Loucy (cell line): ENCODE measurements around the gene BCR.

Experiments
- H2AFZ ChIP-seq: fragments of 200-600 bp; sonication (generic); 2 replicates; pipeline ENCODE4 v1.6.0; 2016; ENCODE audit warnings: antibody characterized with exemption, mild to moderate bottlenecking, low read length, moderate library complexity
- H3F3A ChIP-seq: fragments of 200-600 bp; 2 replicates; pipeline ENCODE4 v1.6.0; 2016; ENCODE audit warnings: antibody characterized with exemption, low read depth, mild to moderate bottlenecking
- H3K27me3 ChIP-seq: fragments of 200-600 bp; sonication (generic); 2 replicates; pipeline ENCODE4 v1.6.1; 2014; ENCODE audit warnings: low read length, mild to moderate bottlenecking; ENCODE audit not compliant: insufficient read depth, poor library complexity, severe bottlenecking
- H3K36me3 ChIP-seq: fragments of 200-600 bp; sonication (generic); 2 replicates; pipeline ENCODE4 v1.6.1; 2016; ENCODE audit warnings: low read length; ENCODE audit not compliant: insufficient read depth
- H3K4me1 ChIP-seq: fragments of 200-600 bp; sonication (generic); 2 replicates; pipeline ENCODE4 v1.5.1; 2014; ENCODE audit warnings: low read length, mild to moderate bottlenecking; ENCODE audit not compliant: insufficient read depth, poor library complexity, severe bottlenecking
- H3K4me2 ChIP-seq: fragments of 200-600 bp; sonication (generic); 2 replicates; pipeline ENCODE4 v1.6.0; 2014; ENCODE audit warnings: antibody characterized with exemption, low read length, low read depth, mild to moderate bottlenecking; ENCODE audit not compliant: poor library complexity, severe bottlenecking
- H3K4me3 ChIP-seq: fragments of 200-600 bp; sonication (generic); 2 replicates; pipeline ENCODE4 v1.5.1; 2014; ENCODE audit warnings: low read length, mild to moderate bottlenecking, mixed read lengths; ENCODE audit not compliant: poor library complexity, severe bottlenecking
- H3K79me2 ChIP-seq: fragments of 200-600 bp; sonication (generic); 2 replicates; pipeline ENCODE4 v1.6.1; 2014; ENCODE audit warnings: low read length; ENCODE audit not compliant: insufficient read depth
- H3K9ac ChIP-seq: fragments of 200-600 bp; sonication (generic); 2 replicates; pipeline ENCODE4 v1.6.0; 2014; ENCODE audit warnings: mild to moderate bottlenecking, low read depth, low read length, moderate library complexity; ENCODE audit not compliant: poor library complexity, severe bottlenecking
- H3K9me2 ChIP-seq: fragments of 200-600 bp; sonication (generic); replicated peaks from 2 replicates; pipeline ENCODE4 v1.6.1; 2016; ENCODE audit warnings: low read depth, low read length, mixed read lengths
- H3K9me3 ChIP-seq: fragments of 200-600 bp; sonication (generic); 2 replicates; pipeline ENCODE4 v1.6.1; 2014; ENCODE audit warnings: mild to moderate bottlenecking, antibody characterized with exemption, low read length, low read depth; ENCODE audit not compliant: insufficient read depth
- H4K20me1 ChIP-seq: fragments of 200-600 bp; sonication (generic); 2 replicates; pipeline ENCODE4 v1.6.0; 2014; ENCODE audit warnings: antibody characterized with exemption, low read length, mild to moderate bottlenecking; ENCODE audit not compliant: insufficient read depth, poor library complexity, severe bottlenecking
- CTCF ChIP-seq: fragments of 200-600 bp; sonication (generic); conservative IDR thresholded peaks from 2 replicates; pipeline ENCODE4 v1.5.1; 2014; ENCODE audit warnings: mild to moderate bottlenecking, antibody characterized with exemption, low read length
- EZH2phosphoT487 ChIP-seq: fragments of 200-600 bp; IDR thresholded peaks from 2 replicates; pipeline ENCODE4 v1.6.1; 2018; ENCODE audit warnings: antibody characterized with exemption, mild to moderate bottlenecking, moderate library complexity, borderline replicate concordance

BCR gene

GRCh38 chr22:23159291-23159630 is 21.0 kb upstream of the BCR start:
- Histone ChIP-seq H2AFZ (no peak overlapping the region), H3K9ac (no peak overlapping the region), H3K9me2 (no peaks in the 10 kb centered on the region), H3K4me1 (no peaks in the 10 kb centered on the region), H4K20me1 (no peaks in the 10 kb centered on the region), H3K4me3 (no peak overlapping the region), H3K79me2 (no peaks in the 10 kb centered on the region), H3K4me2 (no peak overlapping the region), H3K27me3 (no peaks in the 10 kb centered on the region), H3K36me3 (no peaks in the 10 kb centered on the region), H3F3A (no peaks in the 10 kb centered on the region), H3K9me3 (no peaks in the 10 kb centered on the region)
- TF ChIP-seq CTCF = no peak
- TF ChIP-seq EZH2phosphoT487 = no peak

GRCh38 chr22:23161029-23161428 is 19.3 kb upstream of the BCR start:
- Histone ChIP-seq H4K20me1 (no peaks in the 10 kb centered on the region), H3K4me2 (no peak overlapping the region), H3K4me3 (no peak overlapping the region), H3K27me3 (no peaks in the 10 kb centered on the region), H3K4me1 (no peaks in the 10 kb centered on the region), H2AFZ (no peak overlapping the region), H3K9me2 (no peaks in the 10 kb centered on the region), H3K36me3 (no peaks in the 10 kb centered on the region), H3K9ac (no peak overlapping the region), H3K79me2 (no peaks in the 10 kb centered on the region), H3K9me3 (no peaks in the 10 kb centered on the region), H3F3A (no peaks in the 10 kb centered on the region)
- TF ChIP-seq EZH2phosphoT487 = no peak

- no peaks in the 10 kb centered on the region for H3K36me3 ChIP-seq
- no peaks in the 10 kb centered on the region for H3K9me3 ChIP-seq
- H3K4me3 ChIP-seq = no peak overlapping the region
- no peak overlapping the region for H3K4me2 ChIP-seq
- no peaks in the 10 kb centered on the region for H4K20me1 ChIP-seq
- H3F3A ChIP-seq = no peaks in the 10 kb centered on the region
- no peaks in the 10 kb centered on the region for H3K4me1 ChIP-seq
- H3K27me3 ChIP-seq = no peaks in the 10 kb centered on the region
- H3K79me2 ChIP-seq = no peaks in the 10 kb centered on the region
- TF ChIP-seq CTCF (no peak), EZH2phosphoT487 (no peak)
- H3K9ac ChIP-seq = no peak overlapping the region
- no peak overlapping the region for H2AFZ ChIP-seq
- no peaks in the 10 kb centered on the region for H3K9me2 ChIP-seq
Measured at GRCh38 chr22:23161574-23161973, 18.7 kb upstream of the BCR start.

GRCh38 chr22:23163665-23164064 is 16.6 kb upstream of the BCR start:
- H3K4me1 ChIP-seq = no peaks in the 10 kb centered on the region
- no peaks in the 10 kb centered on the region for H3K79me2 ChIP-seq

More at GRCh38 chr22:23163665-23164064, 16.6 kb upstream of the BCR start:
- no peak overlapping the region for H3K9ac ChIP-seq
- H2AFZ ChIP-seq = no peak overlapping the region
- no peaks in the 10 kb centered on the region for H3K9me2 ChIP-seq
- H4K20me1 ChIP-seq = no peaks in the 10 kb centered on the region
- H3K9me3 ChIP-seq = no peaks in the 10 kb centered on the region
- no peak overlapping the region for H3K4me2 ChIP-seq
- H3K4me3 ChIP-seq = no peak overlapping the region
- TF ChIP-seq EZH2phosphoT487 (no peak), CTCF (no peak)
- no peaks in the 10 kb centered on the region for H3F3A ChIP-seq
- H3K36me3 ChIP-seq = no peaks in the 10 kb centered on the region
- no peaks in the 10 kb centered on the region for H3K27me3 ChIP-seq
